Esophagus (tissue), 2 donors: Measurements from ENCODE around the gene MFRP. TPM values are rescaled to one million over a fixed set of nuclear protein-coding genes. Genes with fewer than 3 reads are reported as not detected.

ENCODE experiments used
- H3K27ac ChIP-seq, 2 donors: one replicate each; pipeline ENCODE4 v1.5.1; 2013; ENCODE audit warnings: low read depth in 2 of 2, mild to moderate bottlenecking in 2 of 2, inconsistent platforms in 1 of 2, low read length in 1 of 2, moderate library complexity in 1 of 2
- H3K27me3 ChIP-seq, 2 donors: one replicate each; pipeline ENCODE4 v1.6.1; 2013; ENCODE audit warnings: low read length in 2 of 2, control low read depth in 1 of 2, mild to moderate bottlenecking in 1 of 2; ENCODE audit not compliant: insufficient read depth in 2 of 2, control insufficient read depth in 1 of 2
- H3K36me3 ChIP-seq, 2 donors: one replicate each; pipeline ENCODE4 v1.6.1; 2013; ENCODE audit warnings: low read length in 1 of 2; ENCODE audit not compliant: control insufficient read depth in 2 of 2, insufficient read depth in 2 of 2
- H3K4me1 ChIP-seq, 2 donors: one replicate each; pipeline ENCODE4 v1.6.1; 2013; ENCODE audit warnings: low read length in 1 of 2; ENCODE audit not compliant: control insufficient read depth in 2 of 2, insufficient read depth in 2 of 2
- H3K4me3 ChIP-seq, 2 donors: one replicate each; pipeline ENCODE4 v1.5.1; 2013; ENCODE audit warnings: low read length in 2 of 2, mild to moderate bottlenecking in 2 of 2, low read depth in 1 of 2, moderate library complexity in 1 of 2
- H3K9me3 ChIP-seq, 2 donors: one replicate each; pipeline ENCODE4 v1.6.1; 2013; ENCODE audit warnings: mild to moderate bottlenecking in 2 of 2, low read depth in 1 of 2, low read length in 1 of 2, moderate library complexity in 1 of 2; ENCODE audit not compliant: control insufficient read depth in 2 of 2, insufficient read depth in 1 of 2
- WGBS, 2 donors: extraction: QIAGEN DNeasy Blood & Tissue Kit; methylation state at CpG; one replicate each; pipeline ENCODE4 v1.1.7; 2013; 5-methylcytosine and 5-hydroxymethylcytosine counted together
- polyA plus RNA-seq, 2 donors: library from polyadenylated mRNA; stranded (reverse); fragments of 200-250 nt; gene quantifications; one replicate each; pipeline ENCODE4 v1.2.3, GENCODE V29; 2013
- donor health status: healthy with polysubstance abuse.
- donor health status: Bipolar disorder and iron deficiency.

The MFRP gene
- polyA plus RNA-seq, 2 donors: not detected

- no peaks in the 10 kb centered on the region for H3K9me3 ChIP-seq
- 81 to 84% methylated on average over 17 of the region's 17 CpGs for WGBS, 2 donors
- H3K4me1 ChIP-seq: peaks cover 4 to 7% of the 10 kb centered on the region in 2 donors
- no peak overlapping the region for H3K4me3 ChIP-seq
- peaks cover 0 to 11% of the 10 kb centered on the region in 2 donors for H3K36me3 ChIP-seq
- no peaks in the 10 kb centered on the region for H3K27me3 ChIP-seq
- peak overlapping the region in 1 of 2 donors; percentile 22 for H3K27ac ChIP-seq
Observed at GRCh38 chr11:119309953-119310681, 36.4 kb downstream of the MFRP start.

GRCh38 chr11:119309411-119309810 lies 37.1 kb downstream of the MFRP start:
- 86 to 93% methylated on average over 11 of the region's 11 CpGs for WGBS, 2 donors
- Histone ChIP-seq H3K27ac (peak overlapping the region in 1 of 2 donors; percentile 44), H3K9me3 (no peaks in the 10 kb centered on the region), H3K27me3 (no peaks in the 10 kb centered on the region), H3K4me1 (peaks cover 3 to 7% of the 10 kb centered on the region in 2 donors), H3K36me3 (peaks cover 0 to 8% of the 10 kb centered on the region in 2 donors), H3K4me3 (no peak overlapping the region)

DNA sequence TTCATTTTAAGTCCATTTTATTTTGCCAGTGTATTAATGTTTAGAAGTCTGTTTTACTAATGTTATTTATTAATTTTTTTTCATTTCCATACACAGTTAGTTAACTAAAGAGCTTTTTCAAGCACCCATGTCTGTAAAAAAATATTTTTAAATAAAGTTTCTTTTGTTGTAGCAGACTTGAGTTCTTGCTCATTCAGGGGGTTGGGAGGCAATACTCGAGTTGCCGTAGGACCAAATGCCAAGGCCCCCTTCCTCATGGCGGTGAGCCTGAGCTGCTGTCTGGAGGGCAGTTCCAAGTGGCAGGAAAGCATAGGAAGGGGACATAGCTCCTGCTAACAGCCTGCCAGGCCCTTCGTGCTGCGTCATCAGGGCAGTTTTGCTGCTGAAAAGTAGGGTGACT lies 38.5 kb downstream of the MFRP start:
- H3K36me3 ChIP-seq: peaks cover 0 to 13% of the 10 kb centered on the region in 2 donors
- no peaks in the 10 kb centered on the region for H3K27me3 ChIP-seq
- WGBS, 2 donors: 68 to 74% methylated on average over 5 of the region's 5 CpGs
- H3K27ac ChIP-seq: peak overlapping the region in 1 of 2 donors; percentile 50
- H3K4me1 ChIP-seq: peaks cover 3 to 7% of the 10 kb centered on the region in 2 donors
- no peaks in the 10 kb centered on the region for H3K9me3 ChIP-seq
- H3K4me3 ChIP-seq: no peak overlapping the region

DNA sequence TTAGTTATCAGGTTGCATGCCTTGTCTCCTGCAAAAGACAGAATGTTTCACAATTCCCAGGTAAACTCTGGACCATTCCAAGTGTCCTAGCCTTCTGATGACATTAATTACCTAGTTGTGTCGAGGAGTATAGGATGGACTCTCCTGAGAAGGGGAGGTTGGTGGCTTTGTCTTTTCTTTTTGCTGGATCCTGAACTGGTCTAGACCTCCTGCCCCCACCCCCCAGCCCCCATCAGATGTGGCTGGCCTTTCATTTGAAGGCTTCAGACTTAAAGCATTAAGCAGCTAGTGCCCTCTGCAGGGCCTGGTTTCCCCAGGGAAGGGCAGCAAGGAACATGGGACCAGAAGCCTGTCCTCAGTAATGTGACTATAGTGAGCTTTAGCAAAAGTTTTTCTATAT lies 39.3 kb downstream of the MFRP start:
- Histone ChIP-seq H3K9me3 (no peaks in the 10 kb centered on the region), H3K4me1 (peaks cover 3 to 7% of the 10 kb centered on the region in 2 donors), H3K4me3 (no peak overlapping the region), H3K36me3 (peaks cover 0 to 13% of the 10 kb centered on the region in 2 donors), H3K27ac (peak overlapping the region in 1 of 2 donors; percentile 59), H3K27me3 (no peaks in the 10 kb centered on the region)
- WGBS, 2 donors: 84 to 88% methylated on average over 1 of the region's 1 CpG

DNA sequence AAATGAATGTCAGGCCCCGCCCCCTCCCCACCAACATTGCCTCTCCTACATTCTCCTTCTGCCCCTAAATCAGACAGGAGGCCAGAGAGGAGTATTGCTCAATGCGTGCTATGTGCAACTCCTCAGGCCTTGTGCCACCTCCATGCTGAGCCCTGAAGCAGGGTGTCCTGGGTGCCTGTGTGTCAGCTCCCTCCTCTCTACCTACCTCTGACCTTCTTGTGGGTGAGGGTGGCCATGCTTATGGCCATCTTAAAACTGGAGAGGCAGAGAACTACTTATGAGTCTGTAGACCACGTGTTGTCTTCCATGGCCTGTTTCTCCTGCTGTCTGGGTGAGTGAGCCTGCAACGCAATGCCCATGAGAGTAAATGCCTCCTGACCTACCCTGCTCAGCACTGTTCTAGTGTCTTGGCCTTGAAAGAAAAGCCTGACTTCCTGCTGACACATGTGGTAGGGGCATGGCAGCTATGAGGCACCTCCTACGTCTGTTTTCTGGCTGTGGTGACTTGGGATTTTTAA lies 40.1 kb downstream of the MFRP start:
- 68% methylated on average over 5 of the region's 5 CpGs for WGBS, 2 donors
- Histone ChIP-seq H3K36me3 (peaks cover 0 to 17% of the 10 kb centered on the region in 2 donors), H3K4me1 (peaks cover 3 to 7% of the 10 kb centered on the region in 2 donors), H3K9me3 (no peaks in the 10 kb centered on the region), H3K27ac (peak overlapping the region; percentile 32 to 70), H3K4me3 (no peak overlapping the region), H3K27me3 (no peaks in the 10 kb centered on the region)

DNA sequence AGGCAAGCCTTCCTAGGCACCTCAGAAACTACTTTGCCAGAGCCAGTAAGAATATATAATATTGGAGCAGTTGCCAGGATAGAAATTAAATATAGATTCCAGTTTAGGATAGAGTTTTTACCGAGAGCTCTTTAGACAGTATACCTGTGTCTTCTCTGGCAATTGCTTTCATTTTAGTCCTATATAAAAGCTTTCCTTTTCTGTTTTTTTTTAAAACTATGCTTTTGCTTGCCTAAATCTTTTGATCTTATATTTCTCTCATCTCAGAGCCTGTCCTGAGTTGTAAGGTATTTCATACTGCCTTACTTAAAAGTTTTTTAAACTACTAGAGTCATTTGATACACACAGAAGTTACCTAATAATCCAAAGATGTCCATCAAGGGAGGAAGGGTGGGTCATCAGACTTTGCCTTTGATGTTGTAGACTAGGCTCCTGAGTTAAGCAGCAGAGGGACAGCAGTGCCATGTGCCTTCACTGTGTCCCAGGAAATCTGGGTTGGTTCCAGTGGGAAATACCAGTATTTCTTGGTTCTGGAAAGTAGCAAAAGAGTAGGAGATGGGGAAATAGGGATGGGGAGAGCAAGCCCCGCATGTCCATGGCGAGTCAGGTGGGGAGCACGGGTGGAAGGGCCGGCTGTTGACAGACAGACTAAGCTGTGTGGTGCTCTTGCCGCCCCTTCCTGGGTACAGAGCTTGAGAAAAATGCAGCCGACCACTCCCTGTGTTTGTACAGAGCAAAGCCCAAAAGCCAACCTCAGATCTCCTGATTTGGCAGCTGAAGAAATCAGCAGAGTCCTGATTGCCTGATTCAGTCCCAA lies 40.7 kb downstream of the MFRP start:
- Histone ChIP-seq H3K27ac (peak overlapping the region; percentile 32 to 70), H3K27me3 (no peaks in the 10 kb centered on the region), H3K36me3 (peaks cover 0 to 18% of the 10 kb centered on the region in 2 donors), H3K4me1 (peaks cover 2 to 3% of the 10 kb centered on the region in 2 donors), H3K9me3 (no peaks in the 10 kb centered on the region), H3K4me3 (no peak overlapping the region)
- 82 to 86% methylated on average over 7 of the region's 7 CpGs for WGBS, 2 donors

- 88 to 89% methylated on average over 5 of the region's 5 CpGs for WGBS, 2 donors
Observed at GRCh38 chr11:119303227-119303718, 43.2 kb downstream of the MFRP start.

DNA sequence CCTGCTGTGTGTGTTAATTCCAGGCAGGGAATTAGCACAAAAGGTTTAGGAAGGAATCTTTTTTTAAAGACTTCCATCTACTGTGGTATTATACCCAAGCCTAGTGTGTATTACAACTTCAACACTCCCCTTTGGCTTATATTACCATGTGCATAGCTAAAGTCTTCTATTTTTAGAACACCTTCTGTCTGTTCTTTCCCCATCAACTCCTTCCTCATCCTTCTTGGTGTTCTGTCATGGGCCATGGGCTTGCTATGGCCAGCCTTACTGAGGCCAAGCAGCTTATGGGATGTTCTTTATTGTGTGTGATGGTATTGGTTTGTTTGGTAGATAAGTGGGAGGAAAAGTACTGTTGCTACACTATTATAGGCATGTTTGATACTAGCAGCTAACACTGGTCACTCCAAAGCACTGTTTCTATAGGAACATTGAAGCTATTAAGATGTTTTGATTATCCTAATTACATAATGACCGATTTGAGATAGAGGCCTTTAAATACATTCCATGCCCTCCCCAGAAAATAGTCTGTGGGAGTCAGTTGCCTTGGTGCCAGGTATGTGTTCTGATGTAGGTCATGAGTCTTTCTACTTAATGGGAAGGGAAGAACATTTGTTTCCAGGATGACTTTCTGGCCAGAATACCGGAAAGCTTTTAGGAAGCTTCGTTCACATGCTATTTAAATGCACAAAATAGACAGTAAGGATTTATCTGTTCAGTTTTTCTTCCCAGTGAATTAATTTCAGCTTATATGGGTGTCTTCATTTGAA lies 46.1 kb downstream of the MFRP start:
- no peaks in the 10 kb centered on the region for H3K9me3 ChIP-seq
- no peaks in the 10 kb centered on the region for H3K4me1 ChIP-seq
- H3K4me3 ChIP-seq: no peak overlapping the region
- WGBS, 2 donors: 74 to 85% methylated on average over 3 of the region's 3 CpGs
- H3K27me3 ChIP-seq: no peaks in the 10 kb centered on the region
- no peak overlapping the region for H3K27ac ChIP-seq
- peaks cover 0 to 21% of the 10 kb centered on the region in 2 donors for H3K36me3 ChIP-seq

More at GRCh38 chr11:119303227-119303718, 43.2 kb downstream of the MFRP start:
- Histone ChIP-seq H3K4me1 (peaks cover 2 to 3% of the 10 kb centered on the region in 2 donors), H3K9me3 (no peaks in the 10 kb centered on the region), H3K27ac (no peak overlapping the region), H3K4me3 (no peak overlapping the region), H3K36me3 (peaks cover 0 to 22% of the 10 kb centered on the region in 2 donors), H3K27me3 (no peaks in the 10 kb centered on the region)

DNA sequence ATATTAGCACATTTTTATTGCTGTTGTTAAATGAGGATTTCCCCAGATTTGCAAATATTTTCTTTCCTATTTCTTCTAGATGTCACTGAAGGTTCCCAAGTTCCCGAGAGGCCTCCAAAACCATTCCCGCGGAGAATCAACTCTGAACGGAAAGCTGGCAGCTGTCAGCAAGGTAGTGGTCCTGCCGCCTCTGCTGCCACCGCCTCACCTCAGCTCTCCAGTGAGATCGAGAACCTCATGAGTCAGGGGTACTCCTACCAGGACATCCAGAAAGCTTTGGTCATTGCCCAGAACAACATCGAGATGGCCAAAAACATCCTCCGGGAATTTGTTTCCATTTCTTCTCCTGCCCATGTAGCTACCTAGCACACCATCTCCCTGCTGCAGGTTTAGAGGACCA lies 47.1 kb downstream of the MFRP start:
- Histone ChIP-seq H3K27me3 (no peaks in the 10 kb centered on the region), H3K27ac (no peak overlapping the region), H3K4me1 (no peaks in the 10 kb centered on the region), H3K9me3 (no peaks in the 10 kb centered on the region), H3K4me3 (no peak overlapping the region), H3K36me3 (peaks cover 0 to 21% of the 10 kb centered on the region in 2 donors)
- 96 to 97% methylated on average over 9 of the region's 9 CpGs for WGBS, 2 donors
